GM12875 (cell line): Measurements from ENCODE around the gene ERGIC3.

Experiments used
- H3K4me3 ChIP-seq: one replicate; pipeline ENCODE4 v1.5.1; 2011; ENCODE audit warnings: low read depth, low read length, control low read depth
- CTCF ChIP-seq: IDR thresholded peaks from 2 replicates; pipeline ENCODE4 v1.5.1; 2011; ENCODE audit warnings: low read depth, mild to moderate bottlenecking, control low read depth, inconsistent platforms, low read length, moderate library complexity, borderline replicate concordance; ENCODE audit not compliant: insufficient read depth

The ERGIC3 gene

GRCh38 chr20:35541783-35542662 lies at the start of gene ERGIC3:
Gene ERGIC3 (plus strand): TSS chr20:35542078. CDS start chr20:35542098, 20 bp downstream.
- no peak for TF ChIP-seq CTCF
- H3K4me3 ChIP-seq: peak within 1 kb of the TSS; percentile 69

- no peak for TF ChIP-seq CTCF
- H3K4me3 ChIP-seq: no peak overlapping the region
Measured at GRCh38 chr20:35492352-35492751, 49.5 kb upstream of the ERGIC3 start.

GRCh38 chr20:35496481-35496880 lies 45.4 kb upstream of the ERGIC3 start:
- no peak for TF ChIP-seq CTCF

GRCh38 chr20:35497320-35497719 lies 44.6 kb upstream of the ERGIC3 start:
- no peak for TF ChIP-seq CTCF
- no peak overlapping the region for H3K4me3 ChIP-seq

More at GRCh38 chr20:35496481-35496880, 45.4 kb upstream of the ERGIC3 start:
- H3K4me3 ChIP-seq: no peak overlapping the region

GRCh38 chr20:35497780-35498189 lies 44.1 kb upstream of the ERGIC3 start:
- no peak overlapping the region for H3K4me3 ChIP-seq
- no peak for TF ChIP-seq CTCF

GRCh38 chr20:35499271-35499670 lies 42.6 kb upstream of the ERGIC3 start:
- no peak for TF ChIP-seq CTCF
- H3K4me3 ChIP-seq: no peak overlapping the region

- no peak for TF ChIP-seq CTCF
- no peak overlapping the region for H3K4me3 ChIP-seq
Measured at GRCh38 chr20:35502352-35502751, 39.5 kb upstream of the ERGIC3 start.
